Esophagus squamous epithelium (tissue), 4 donors: ENCODE results near the gene GLS2.

Source experiments
- CTCF ChIP-seq, 6 experiments: fragments of 450-650 bp in 4 of 6; fragments of 200-600 bp in 2 of 6; sonication (generic) in 2 of 6; IDR thresholded peaks; one replicate each; pipeline ENCODE4 v1.5.1; 2016 to 2019; ENCODE audit warnings: antibody characterized with exemption in 6 of 6, mild to moderate bottlenecking in 4 of 6, moderate library complexity in 4 of 6
- POLR2A ChIP-seq, 4 donors: fragments of 450-650 bp; IDR thresholded peaks; one replicate each; pipeline ENCODE4 v1.6.1; 2017; ENCODE audit warnings: antibody characterized with exemption in 4 of 4, mild to moderate bottlenecking in 4 of 4, moderate library complexity in 3 of 4

GRCh38 chr12:56476972-56477432 is 11.0 kb downstream of the GLS2 start:
- TF ChIP-seq POLR2A (IDR thresholded peaks at IDR 0.05) (no peak), CTCF (IDR thresholded peaks at IDR 0.05) (no peak)
